Psoas muscle (tissue), 8 donors: ENCODE data around the gene RGS9BP. TPM values are rescaled to one million over a fixed set of nuclear protein-coding genes. Genes with fewer than 3 reads are reported as not detected.

Experiments used
- ATAC-seq, 4 donors: fragments of 200-7000 bp; cut with Tn5 transposase; one replicate each; pipeline ENCODE4 v1.9.1; 2020; ENCODE audit warnings: moderate library complexity in 3 of 4, mild to moderate bottlenecking in 2 of 4
- DNase-seq, 2 donors: peaks; one replicate each; pipeline ENCODE4 v3.0.0-alpha.2; 2020
- H3K27ac ChIP-seq: fragments of 200-600 bp; one replicate; pipeline ENCODE4 v1.8.0; 2022
- H3K27me3 ChIP-seq, 3 donors: fragments of 200-600 bp in 1 of 3; one replicate each; pipeline versions ENCODE4 v1.6.1 to v1.8.0; 2013 to 2022; ENCODE audit warnings: low read length in 2 of 3, mild to moderate bottlenecking in 2 of 3, moderate library complexity in 1 of 3; ENCODE audit not compliant: insufficient read depth in 3 of 3
- H3K36me3 ChIP-seq, 2 donors: fragments of 200-600 bp in 1 of 2; one replicate each; pipeline versions ENCODE4 v1.6.1 to v1.8.0; 2013 to 2022; ENCODE audit warnings: low read depth in 1 of 2, mild to moderate bottlenecking in 1 of 2, moderate library complexity in 1 of 2; ENCODE audit not compliant: insufficient read depth in 1 of 2
- H3K4me1 ChIP-seq: fragments of 200-600 bp; one replicate; pipeline ENCODE4 v1.8.0; 2022
- H3K4me3 ChIP-seq: fragments of 200-600 bp; one replicate; pipeline ENCODE4 v1.8.0; 2022; ENCODE audit warnings: mild to moderate bottlenecking
- H3K9me3 ChIP-seq: fragments of 200-600 bp; one replicate; pipeline ENCODE4 v1.8.0; 2022
- WGBS, 3 donors: extraction: QIAGEN DNeasy Blood & Tissue Kit; methylation state at CpG; one replicate each; pipeline versions ENCODE4 v1.1.6 to v1.1.7; 2013; 5-methylcytosine and 5-hydroxymethylcytosine counted together
- intact Hi-C, 2 donors: fragments of 100-400 bp; cut with DNase I; formaldehyde crosslinking; loops; one replicate each; pipeline versions ENCODE4 v1.11.0 to v1.14.2; 2022
- polyA plus RNA-seq, 3 donors: library from polyadenylated mRNA; stranded (reverse); fragments of 200-250 nt; gene quantifications; one replicate each; pipeline ENCODE4 v1.2.3, GENCODE V29; 2013
- total RNA-seq, 4 donors: library from RNA; stranded (reverse); fragmentation: NEBNext Ultra II Directional in 2 of 4; extraction: Animal tissue kit (Norgen Biotek cat#: 25700) in 2 of 4; gene quantifications; one replicate each; pipeline versions ENCODE4 v1.2.1 to v1.2.4, GENCODE V29; 2021 to 2023
- TF ChIP-seq, protein P1 (sequence below): fragments of 200-600 bp; IDR thresholded peaks from one replicate; pipeline ENCODE4 v1.8.0; 2022; ENCODE audit warnings: antibody characterized with exemption
- donor health status: healthy with polysubstance abuse.
- donor health status: DM: no; HTN: no; CAD: no; lungs with moderate emphysema.
- donor health status: Bipolar disorder and iron deficiency.
- donor health status: healthy.
- donor health status: DM: yes; HTN: yes; CAD: no.
- donor health status: DM: no; HTN: no; CAD: no.
- donor health status: DM: no; HTN: no; CAD: no.
- donor health status: DM: yes; HTN: yes; CAD: no.

The RGS9BP gene
- total and polyA plus RNA-seq, 7 donors: 0.10 to 8.2 (median 3.8) TPM

DNA sequence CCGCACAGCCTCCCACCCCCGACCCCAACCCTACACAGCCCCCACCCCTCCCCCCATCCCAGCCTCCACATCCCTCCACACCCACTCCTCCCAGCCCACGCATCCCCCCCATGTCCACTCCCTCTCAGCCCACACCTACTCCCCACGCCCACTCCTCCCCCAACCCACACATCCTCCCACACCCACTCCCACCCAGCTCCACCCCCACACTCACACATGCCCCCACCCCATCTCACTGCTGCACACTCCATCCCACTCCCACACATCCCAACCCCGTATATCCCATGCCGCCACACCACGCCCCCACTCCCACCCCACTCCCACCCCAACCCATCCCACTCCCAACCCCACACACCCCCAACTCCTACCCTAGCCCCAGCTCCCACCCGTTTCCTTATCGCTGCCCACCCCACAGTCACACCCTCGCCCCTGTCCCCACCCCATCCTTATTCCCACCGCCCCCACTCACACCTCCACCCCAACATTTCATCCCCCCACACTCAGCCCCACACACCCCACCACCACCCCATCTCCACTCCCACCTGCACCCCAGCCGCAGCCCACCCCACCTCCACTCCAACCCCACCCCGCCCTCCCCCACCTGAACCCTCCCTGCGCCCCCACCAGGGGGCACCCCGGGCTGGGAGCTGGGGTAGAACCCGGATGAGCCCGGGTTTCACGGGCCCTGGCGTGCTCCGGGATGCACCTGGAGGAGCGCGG, 44.7 kb downstream of the RGS9BP start:
- H3K27me3 ChIP-seq: no peaks in the 10 kb centered on the region
- peaks cover 0 to under 1% of the 10 kb centered on the region in 2 donors for H3K36me3 ChIP-seq
- H3K9me3 ChIP-seq: no peaks in the 10 kb centered on the region
- ATAC-seq: no peak
- TF ChIP-seq, protein P1, sequence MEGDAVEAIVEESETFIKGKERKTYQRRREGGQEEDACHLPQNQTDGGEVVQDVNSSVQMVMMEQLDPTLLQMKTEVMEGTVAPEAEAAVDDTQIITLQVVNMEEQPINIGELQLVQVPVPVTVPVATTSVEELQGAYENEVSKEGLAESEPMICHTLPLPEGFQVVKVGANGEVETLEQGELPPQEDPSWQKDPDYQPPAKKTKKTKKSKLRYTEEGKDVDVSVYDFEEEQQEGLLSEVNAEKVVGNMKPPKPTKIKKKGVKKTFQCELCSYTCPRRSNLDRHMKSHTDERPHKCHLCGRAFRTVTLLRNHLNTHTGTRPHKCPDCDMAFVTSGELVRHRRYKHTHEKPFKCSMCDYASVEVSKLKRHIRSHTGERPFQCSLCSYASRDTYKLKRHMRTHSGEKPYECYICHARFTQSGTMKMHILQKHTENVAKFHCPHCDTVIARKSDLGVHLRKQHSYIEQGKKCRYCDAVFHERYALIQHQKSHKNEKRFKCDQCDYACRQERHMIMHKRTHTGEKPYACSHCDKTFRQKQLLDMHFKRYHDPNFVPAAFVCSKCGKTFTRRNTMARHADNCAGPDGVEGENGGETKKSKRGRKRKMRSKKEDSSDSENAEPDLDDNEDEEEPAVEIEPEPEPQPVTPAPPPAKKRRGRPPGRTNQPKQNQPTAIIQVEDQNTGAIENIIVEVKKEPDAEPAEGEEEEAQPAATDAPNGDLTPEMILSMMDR: no peak
- no peak overlapping the region for H3K4me3 ChIP-seq
- WGBS, 3 donors: 95 to 97% (median 96%) methylated on average over 14 to 22 of the region's 22 CpGs
- no peak for DNase-seq
- no peaks in the 10 kb centered on the region for H3K4me1 ChIP-seq
- intact Hi-C loops: no loop called here
- no peak overlapping the region for H3K27ac ChIP-seq

DNA sequence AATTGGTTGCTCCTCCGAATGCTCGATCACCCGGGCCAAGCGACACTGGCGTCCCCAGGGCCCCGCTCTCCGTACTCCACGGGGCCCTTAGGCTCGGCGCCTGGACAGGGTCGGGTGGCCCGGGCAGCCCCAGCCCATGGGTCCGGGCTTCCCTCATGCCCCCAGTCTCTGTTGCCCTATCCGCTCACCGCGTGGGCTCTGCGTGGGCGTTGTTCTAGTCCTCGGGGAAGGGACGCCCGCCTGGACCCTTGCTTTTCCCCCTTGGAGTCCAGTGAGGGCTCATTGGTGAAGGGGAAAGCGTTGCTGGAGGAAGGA, 45.2 kb downstream of the RGS9BP start:
- Histone ChIP-seq H3K4me3 (no peak overlapping the region), H3K9me3 (no peaks in the 10 kb centered on the region), H3K27me3 (no peaks in the 10 kb centered on the region), H3K36me3 (no peaks in the 10 kb centered on the region), H3K27ac (no peak overlapping the region), H3K4me1 (no peaks in the 10 kb centered on the region)
- TF ChIP-seq, protein P1: no peak
- intact Hi-C loops: no loop called here
- DNase-seq (no peak), ATAC-seq (no peak)
- WGBS, 3 donors: 93 to 99% (median 95%) methylated on average over 16 to 22 of the region's 22 CpGs

Other genes with a start within 250 kb of the RGS9BP start
- 100 to 1,000 TPM in 2 of 4 donors, 10 to 100 TPM in 2; 86.5 to 173 (median 100) TPM for gene PDCD5, start 94.7 kb upstream of the RGS9BP start, total RNA-seq
- 100 to 1,000 TPM; 112 to 186 (median 171) TPM for gene PDCD5, start 94.7 kb upstream of the RGS9BP start, polyA plus RNA-seq
- gene ANKRD27, start 668 bp upstream of the RGS9BP start, total RNA-seq: 10 to 100 TPM; 11.2 to 31.7 (median 18.8) TPM
- 10 to 100 TPM in 2 of 3 donors, 1 to 10 TPM in 1; 6.3 to 43.3 (median 16.9) TPM for gene ANKRD27, start 668 bp upstream of the RGS9BP start, polyA plus RNA-seq
- gene NUDT19, start 16.0 kb downstream of the RGS9BP start, total RNA-seq: 10 to 100 TPM; 17.0 to 18.6 (median 17.9) TPM
- 10 to 100 TPM; 10.7 to 27.5 (median 10.9) TPM for gene NUDT19, start 16.0 kb downstream of the RGS9BP start, polyA plus RNA-seq
- under 1 TPM in 3 of 4 donors, not detected in 1; 0.17 to 0.28 (median 0.21) TPM for gene TDRD12, start 43.9 kb downstream of the RGS9BP start, total RNA-seq
- gene TDRD12, start 43.9 kb downstream of the RGS9BP start, polyA plus RNA-seq: under 1 TPM in 1 of 3 donors, not detected in 2; 0.14 TPM
- gene SLC7A9, start 193.9 kb downstream of the RGS9BP start, total RNA-seq: under 1 TPM in 1 of 4 donors, not detected in 3; 0.36 TPM
- gene SLC7A9, start 193.9 kb downstream of the RGS9BP start, polyA plus RNA-seq: under 1 TPM; 0.10 to 0.23 (median 0.10) TPM